Measurements from ENCODE around the gene MEN1.

The MEN1 gene

DNA sequence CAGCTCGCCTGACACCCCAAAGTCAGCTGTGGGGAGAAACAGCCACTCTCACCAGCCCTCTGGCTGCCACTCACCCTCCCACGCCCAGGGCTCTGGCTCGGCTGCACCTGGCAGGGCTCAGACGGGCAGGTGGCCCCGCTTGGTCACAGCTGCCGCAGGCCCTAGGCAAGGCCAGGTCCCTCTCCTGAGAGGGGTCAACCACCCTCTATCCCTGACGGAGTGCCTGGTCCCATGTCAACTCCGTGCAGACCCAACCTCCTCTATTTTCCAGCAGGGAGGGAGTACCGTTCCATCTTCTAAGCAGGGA lies 9.2 kb downstream of the MEN1 start:
- peaks cover 6% of the 10 kb centered on the region; the same call in 1 of the 2 replicates for H3F3A ChIP-seq (ENCODE audit: insufficient read depth, low read length)
- H3K36me3 ChIP-seq (replicated peaks; ENCODE audit: insufficient read depth, low read length): no peaks in the 10 kb centered on the region
- no peaks in the 10 kb centered on the region for H3K9me2 ChIP-seq (replicated peaks; ENCODE audit: insufficient read depth, low read length)
- H3K4me1 ChIP-seq (ENCODE audit: low read length): peaks cover 6% of the 10 kb centered on the region; the same call in 1 of the 2 replicates
- H3K9ac ChIP-seq (ENCODE audit: low read length): no peak overlapping the region
- H3K4me2 ChIP-seq (ENCODE audit: low read depth, low read length): no peak overlapping the region
- no peaks in the 10 kb centered on the region for H3K79me2 ChIP-seq (ENCODE audit: low read length)
- no peak overlapping the region for H2AFZ ChIP-seq (ENCODE audit: low read length)
- TF ChIP-seq EZH2phosphoT487 (IDR thresholded peaks at IDR 0.05; ENCODE audit: low read length): no peak
- TF ChIP-seq, protein P1, sequence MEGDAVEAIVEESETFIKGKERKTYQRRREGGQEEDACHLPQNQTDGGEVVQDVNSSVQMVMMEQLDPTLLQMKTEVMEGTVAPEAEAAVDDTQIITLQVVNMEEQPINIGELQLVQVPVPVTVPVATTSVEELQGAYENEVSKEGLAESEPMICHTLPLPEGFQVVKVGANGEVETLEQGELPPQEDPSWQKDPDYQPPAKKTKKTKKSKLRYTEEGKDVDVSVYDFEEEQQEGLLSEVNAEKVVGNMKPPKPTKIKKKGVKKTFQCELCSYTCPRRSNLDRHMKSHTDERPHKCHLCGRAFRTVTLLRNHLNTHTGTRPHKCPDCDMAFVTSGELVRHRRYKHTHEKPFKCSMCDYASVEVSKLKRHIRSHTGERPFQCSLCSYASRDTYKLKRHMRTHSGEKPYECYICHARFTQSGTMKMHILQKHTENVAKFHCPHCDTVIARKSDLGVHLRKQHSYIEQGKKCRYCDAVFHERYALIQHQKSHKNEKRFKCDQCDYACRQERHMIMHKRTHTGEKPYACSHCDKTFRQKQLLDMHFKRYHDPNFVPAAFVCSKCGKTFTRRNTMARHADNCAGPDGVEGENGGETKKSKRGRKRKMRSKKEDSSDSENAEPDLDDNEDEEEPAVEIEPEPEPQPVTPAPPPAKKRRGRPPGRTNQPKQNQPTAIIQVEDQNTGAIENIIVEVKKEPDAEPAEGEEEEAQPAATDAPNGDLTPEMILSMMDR (IDR thresholded peaks at IDR 0.05; ENCODE audit: low read length): no peak
- no peak for TF ChIP-seq EZH2 (optimal IDR thresholded peaks at IDR 0.05; ENCODE audit: low read depth, low read length)
- H3K27ac ChIP-seq (ENCODE audit: low read length): no peak overlapping the region
- H3K4me3 ChIP-seq (ENCODE audit: low read length): no peak overlapping the region
- no peaks in the 10 kb centered on the region for H4K20me1 ChIP-seq (ENCODE audit: insufficient read depth, low read length)
- DNase-seq: no peak
- H3K9me3 ChIP-seq (replicated peaks; ENCODE audit: insufficient read depth, low read length): no peaks in the 10 kb centered on the region
- H3K27me3 ChIP-seq (replicated peaks; ENCODE audit: insufficient read depth, low read length): no peaks in the 10 kb centered on the region

DNA sequence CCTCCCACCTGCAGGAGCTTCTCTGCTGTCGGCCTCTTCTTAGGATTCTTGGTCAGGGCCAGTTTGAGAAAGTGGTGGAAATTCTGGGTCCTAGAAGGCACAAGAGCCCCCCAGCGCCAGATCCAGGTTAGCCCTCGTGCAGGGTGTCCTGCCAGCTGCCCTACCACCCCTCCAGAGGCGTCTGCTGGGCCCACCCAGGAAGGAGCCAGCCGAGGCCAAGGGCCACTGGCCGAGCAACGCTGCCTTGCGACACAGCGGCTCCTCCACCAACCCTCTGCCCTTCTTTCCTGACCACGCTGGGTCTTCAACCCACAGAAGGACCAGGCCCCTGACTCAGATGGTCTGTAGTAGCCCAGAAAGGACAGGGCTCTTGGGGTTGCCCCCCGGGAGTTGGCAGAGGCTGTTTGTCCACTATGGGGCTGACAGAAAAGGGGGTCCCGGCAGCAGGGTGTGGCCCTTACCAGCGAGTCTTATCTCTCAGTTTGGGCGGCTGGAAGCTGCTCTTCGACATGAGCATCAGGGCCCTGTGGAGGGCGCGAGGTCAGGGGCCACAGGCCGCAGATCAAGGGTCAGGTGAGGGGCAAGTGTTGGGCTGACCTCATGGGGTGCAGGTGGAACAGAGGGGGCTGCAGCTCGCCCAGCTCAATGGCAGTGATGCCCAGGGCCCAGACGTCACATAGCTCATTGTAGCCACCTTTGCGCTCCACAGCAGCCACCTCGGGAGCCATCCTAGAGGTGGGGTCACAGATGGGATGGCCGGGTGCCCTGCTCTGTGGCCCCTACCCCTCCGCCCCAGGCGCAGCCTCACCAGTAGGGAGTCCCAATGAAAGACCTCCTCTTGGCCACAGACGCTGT lies 9.8 kb downstream of the MEN1 start:
- Histone ChIP-seq H3K27me3 (replicated peaks; ENCODE audit: insufficient read depth, low read length) (no peaks in the 10 kb centered on the region), H3K27ac (ENCODE audit: low read length) (no peak overlapping the region), H3K9me2 (replicated peaks; ENCODE audit: insufficient read depth, low read length) (no peaks in the 10 kb centered on the region), H4K20me1 (ENCODE audit: insufficient read depth, low read length) (no peaks in the 10 kb centered on the region), H3K4me2 (ENCODE audit: low read depth, low read length) (no peak overlapping the region), H3K4me1 (ENCODE audit: low read length) (peaks cover 6% of the 10 kb centered on the region; the same call in 1 of the 2 replicates), H3K36me3 (replicated peaks; ENCODE audit: insufficient read depth, low read length) (no peaks in the 10 kb centered on the region), H3K9me3 (replicated peaks; ENCODE audit: insufficient read depth, low read length) (no peaks in the 10 kb centered on the region), H3K4me3 (ENCODE audit: low read length) (no peak overlapping the region), H3K79me2 (ENCODE audit: low read length) (no peaks in the 10 kb centered on the region), H3F3A (ENCODE audit: insufficient read depth, low read length) (peaks cover 6% of the 10 kb centered on the region; the same call in 1 of the 2 replicates), H2AFZ (ENCODE audit: low read length) (no peak overlapping the region), H3K9ac (ENCODE audit: low read length) (no peak overlapping the region)
- DNase-seq: no peak
- TF ChIP-seq, protein P1 (IDR thresholded peaks at IDR 0.05; ENCODE audit: low read length): no peak
- TF ChIP-seq EZH2 (optimal IDR thresholded peaks at IDR 0.05; ENCODE audit: low read depth, low read length) (no peak), EZH2phosphoT487 (IDR thresholded peaks at IDR 0.05; ENCODE audit: low read length) (no peak)

DNA sequence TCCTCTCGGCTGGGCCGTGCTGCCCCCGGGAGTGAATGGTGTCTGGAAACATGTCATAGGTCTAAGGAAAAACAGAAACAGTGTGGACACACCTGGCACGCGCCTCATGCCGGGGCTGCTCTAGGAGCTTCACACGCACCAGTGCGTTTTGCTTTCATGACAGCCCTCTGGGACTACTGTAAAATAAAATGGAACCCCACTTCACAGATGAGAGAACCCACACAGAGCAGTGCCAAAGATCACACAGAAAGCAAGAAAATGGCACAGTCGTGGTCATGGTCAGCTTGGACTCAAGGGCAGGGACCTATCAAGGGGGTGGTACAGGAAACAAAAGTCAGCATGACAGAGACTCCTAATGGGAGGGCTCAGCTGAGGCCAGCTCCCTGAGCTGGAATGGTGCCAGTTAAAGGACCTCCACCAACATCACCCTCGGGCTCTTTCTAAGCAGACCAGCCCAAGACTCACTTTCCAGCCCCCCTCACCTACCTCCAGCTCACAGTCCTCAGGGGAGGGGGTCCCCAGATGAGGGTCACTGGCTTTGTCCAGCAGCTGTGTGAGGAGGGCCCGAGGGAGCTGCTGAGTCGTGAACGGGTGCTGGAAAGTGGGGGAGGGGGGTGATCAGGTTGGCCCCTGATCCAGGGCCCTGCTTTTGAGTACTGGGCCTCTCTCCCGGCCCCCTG lies 10.6 kb downstream of the MEN1 start:
- no peaks in the 10 kb centered on the region for H3K36me3 ChIP-seq (replicated peaks; ENCODE audit: insufficient read depth, low read length)

More for the DNA sequence above, 10.6 kb downstream of the MEN1 start:
- H3K9me2 ChIP-seq (replicated peaks; ENCODE audit: insufficient read depth, low read length): no peaks in the 10 kb centered on the region
- H2AFZ ChIP-seq (ENCODE audit: low read length): no peak overlapping the region
- peaks cover 6% of the 10 kb centered on the region; the same call in 1 of the 2 replicates for H3F3A ChIP-seq (ENCODE audit: insufficient read depth, low read length)
- H3K4me2 ChIP-seq (ENCODE audit: low read depth, low read length): no peak overlapping the region
- TF ChIP-seq, protein P1 (IDR thresholded peaks at IDR 0.05; ENCODE audit: low read length): no peak
- no peak for TF ChIP-seq EZH2 (optimal IDR thresholded peaks at IDR 0.05; ENCODE audit: low read depth, low read length)
- TF ChIP-seq EZH2phosphoT487 (IDR thresholded peaks at IDR 0.05; ENCODE audit: low read length): no peak
- no peak overlapping the region for H3K27ac ChIP-seq (ENCODE audit: low read length)
- no peak overlapping the region for H3K4me3 ChIP-seq (ENCODE audit: low read length)
- no peak for DNase-seq
- H3K9me3 ChIP-seq (replicated peaks; ENCODE audit: insufficient read depth, low read length): no peaks in the 10 kb centered on the region
- no peaks in the 10 kb centered on the region for H3K79me2 ChIP-seq (ENCODE audit: low read length)
- no peak overlapping the region for H3K9ac ChIP-seq (ENCODE audit: low read length)
- H3K4me1 ChIP-seq (ENCODE audit: low read length): peaks cover 6% of the 10 kb centered on the region; the same call in 1 of the 2 replicates
- H4K20me1 ChIP-seq (ENCODE audit: insufficient read depth, low read length): no peaks in the 10 kb centered on the region
- H3K27me3 ChIP-seq (replicated peaks; ENCODE audit: insufficient read depth, low read length): no peaks in the 10 kb centered on the region
